HepG2 (cell line): ENCODE results near the gene S100A13. TPM values are rescaled to one million over a fixed set of nuclear protein-coding genes. Genes with fewer than 3 reads are reported as not detected.
A peak's percentile ranks its signal among the peaks of the same experiment; 100 is the strongest.

ENCODE experiments used
- ATAC-seq: fragments of 200-7000 bp; cut with Tn5 transposase; 3 replicates; pipeline ENCODE4 v1.9.1; 2020; ENCODE audit warnings: mild to moderate bottlenecking, moderate library complexity
- BruUV-seq: library from RNA; stranded (reverse); fragments of 400-500 nt; replicated peaks from 2 replicates; lab custom pipeline; 2021; lab: Mats Ljungman, UMichigan
- CTCF ChIA-PET: fragments of 300-600 bp; formaldehyde crosslinking; extraction: SDS; loops from one replicate; lab custom pipeline; 2021; ENCODE audit warnings: low total read pairs, inconsistent platforms, low intra/inter-chr PET ratio; lab: Yijun Ruan, JAX
- POLR2A ChIA-PET: fragments of 350-600 bp; sonication (Branson Sonifier 250); formaldehyde crosslinking; loops from one replicate; lab custom pipeline; 2020; ENCODE audit warnings: antibody characterized with exemption, inconsistent platforms; lab: Yijun Ruan, JAX
- DNase-seq: peaks from one replicate; pipeline ENCODE4 v3.0.0-alpha.2; 2015; ENCODE audit warnings: low spot score
- FAIRE-seq: peaks from 3 replicates; lab custom pipeline; 2011; peaks lifted over from hg19 to GRCh38; lab: Jason Lieb, UNC
- H2AFZ ChIP-seq: one replicate; pipeline ENCODE4 v1.6.1; 2011; ENCODE audit warnings: low read length, inconsistent platforms
- H3K27ac ChIP-seq: fragments of 300-600 bp; 3 replicates; pipeline ENCODE4 v1.8.0; 2011; ENCODE audit warnings: mixed run types, mild to moderate bottlenecking, mixed read lengths, low read length, inconsistent platforms; ENCODE audit not compliant: insufficient read depth; ENCODE audit errors: extremely low read length
- H3K27me3 ChIP-seq, 2 experiments: fragments of 200-600 bp in 1 of 2; 2 replicates in 1 of 2; 3 replicates in 1 of 2; pipeline versions ENCODE4 v1.6.0 to v1.8.0; 2011; ENCODE audit warnings: low read length in 2 of 2, mild to moderate bottlenecking in 2 of 2, moderate library complexity in 2 of 2, inconsistent platforms in 1 of 2; ENCODE audit not compliant: insufficient read depth in 2 of 2, control insufficient read depth in 1 of 2
- H3K36me3 ChIP-seq, 2 experiments: fragments of 200-600 bp in 1 of 2; replicated peaks in 1 of 2; 2 replicates in 1 of 2; 3 replicates in 1 of 2; pipeline versions ENCODE4 v1.5.1 to v1.8.0; 2011; ENCODE audit warnings: low read length in 2 of 2, inconsistent platforms in 1 of 2; ENCODE audit not compliant: insufficient read depth in 2 of 2, control insufficient read depth in 1 of 2
- H3K4me1 ChIP-seq: 2 replicates; pipeline ENCODE4 v1.5.1; 2012; ENCODE audit warnings: low read length, inconsistent platforms; ENCODE audit not compliant: insufficient read depth
- H3K4me2 ChIP-seq: 2 replicates; pipeline ENCODE4 v1.6.0; 2011; ENCODE audit warnings: low read depth, low read length, inconsistent platforms
- H3K4me3 ChIP-seq, 3 experiments: fragments of 200-600 bp in 1 of 3; sonication (generic), shearing (Covaris generic) in 1 of 3; replicated peaks in 1 of 3; 2 replicates each; pipeline ENCODE4 v1.5.1; 2011 to 2016; ENCODE audit warnings: low read length in 3 of 3, inconsistent platforms in 2 of 3, low read depth in 2 of 3, mild to moderate bottlenecking in 2 of 3, control low read depth in 1 of 3, mixed read lengths in 1 of 3; ENCODE audit not compliant: insufficient read depth in 1 of 3
- H3K79me2 ChIP-seq: one replicate; pipeline ENCODE4 v1.6.1; 2011; ENCODE audit warnings: low read length, inconsistent platforms; ENCODE audit not compliant: insufficient read depth
- H3K9ac ChIP-seq: 2 replicates; pipeline ENCODE4 v1.6.0; 2011; ENCODE audit warnings: mild to moderate bottlenecking, low read depth, low read length, inconsistent platforms; ENCODE audit not compliant: insufficient read depth
- H3K9me3 ChIP-seq: 2 replicates; pipeline ENCODE4 v1.5.1; 2012; ENCODE audit warnings: mild to moderate bottlenecking, low read length
- H4K20me1 ChIP-seq: 2 replicates; pipeline ENCODE4 v1.6.0; 2011; ENCODE audit warnings: inconsistent platforms, mild to moderate bottlenecking, low read length, moderate library complexity; ENCODE audit not compliant: insufficient read depth
- ATM ChIP-seq: fragments of 450-650 bp; IDR thresholded peaks from 2 replicates; pipeline ENCODE4 v1.7.1; 2017; ENCODE audit warnings: mild to moderate bottlenecking, borderline replicate concordance
- BORCS8-MEF2B ChIP-seq: sonication (generic); formaldehyde crosslinking; IDR thresholded peaks from 2 replicates; pipeline ENCODE4 v1.8.0; 2022; ENCODE audit warnings: mild to moderate bottlenecking, missing genetic modification reagents
- FOSL2 ChIP-seq: sonication (generic); formaldehyde crosslinking; IDR thresholded peaks from 2 replicates; pipeline ENCODE4 v1.4.0; 2020; ENCODE audit warnings: missing genetic modification reagents
- JUN ChIP-seq: sonication (generic); formaldehyde crosslinking; IDR thresholded peaks from 2 replicates; pipeline ENCODE4 v1.4.0; 2020; ENCODE audit warnings: mild to moderate bottlenecking, missing genetic modification reagents
- MLX ChIP-seq: IDR thresholded peaks from 2 replicates; pipeline ENCODE4 v1.6.1; 2016
- PLSCR1 ChIP-seq: sonication (generic); formaldehyde crosslinking; IDR thresholded peaks from 2 replicates; pipeline ENCODE4 v1.5.0; 2020; ENCODE audit warnings: missing genetic modification reagents, mild to moderate bottlenecking, borderline replicate concordance
- RBAK ChIP-seq: sonication (generic); formaldehyde crosslinking; IDR thresholded peaks from 2 replicates; pipeline ENCODE4 v1.5.1; 2020; ENCODE audit warnings: mild to moderate bottlenecking, missing genetic modification reagents
- SKIL ChIP-seq: sonication (generic); formaldehyde crosslinking; IDR thresholded peaks from 2 replicates; pipeline ENCODE4 v1.8.0; 2022; ENCODE audit warnings: missing genetic modification reagents, mild to moderate bottlenecking, moderate library complexity, borderline replicate concordance
- TFE3 ChIP-seq: IDR thresholded peaks from 2 replicates; pipeline ENCODE4 v1.6.1; 2016
- ZFAT ChIP-seq: sonication (generic); formaldehyde crosslinking; conservative IDR thresholded peaks from 2 replicates; pipeline ENCODE4 v1.8.1; 2023; ENCODE audit warnings: missing genetic modification reagents, inconsistent platforms
- ZNF354B ChIP-seq: sonication (generic); formaldehyde crosslinking; IDR thresholded peaks from 2 replicates; pipeline ENCODE4 v1.8.0; 2022; ENCODE audit warnings: mild to moderate bottlenecking, missing genetic modification reagents
- ZNF512 ChIP-seq: sonication (generic); formaldehyde crosslinking; IDR thresholded peaks from 2 replicates; pipeline ENCODE4 v1.4.0; 2020; ENCODE audit warnings: mild to moderate bottlenecking, missing genetic modification reagents
- WGBS: methylation state at CpG from one replicate; pipeline ENCODE4 v1.1.6; 2017; ENCODE audit warnings: low lambda C conversion rate; 5-methylcytosine and 5-hydroxymethylcytosine counted together
- in situ Hi-C: cut with HindIII; loops from 2 replicates; pipeline ENCODE4 v1.10.0; 2017; ENCODE audit warnings: low pct_unique_long_range_greater_than_20kb; ENCODE audit not compliant: extremely low pct_ligation_motif_present
- intact Hi-C: fragments of 100-400 bp; cut with micrococcal nuclease; formaldehyde crosslinking; loops from one replicate; pipeline ENCODE4 v1.10.0; 2022; ENCODE audit not compliant: unreplicated experiment
- polyA plus RNA-seq, 8 experiments: library from polyadenylated mRNA; depleted of rRNA in 3 of 8; stranded (reverse) in 7 of 8; unstranded in 1 of 8; fragments of >200 nt; fragmentation: Illumina TruSeq in 4 of 8; extraction: Trizol in 4 of 8; gene quantifications; 2 replicates each; pipeline versions ENCODE4 v1.2.1 to v1.2.3, GENCODE V29; 2011 to 2016; ENCODE audit warnings: low read depth in 4 of 8, missing spikeins in 1 of 8, mixed read lengths in 1 of 8; ENCODE audit not compliant: insufficient read depth in 1 of 8
- total RNA-seq, 5 experiments: library from RNA; depleted of rRNA; stranded (reverse); fragments of >200 nt; fragmentation: Illumina TruSeq; extraction: Trizol; gene quantifications; 2 replicates each; pipeline ENCODE4 v1.2.3, GENCODE V29; 2016; ENCODE audit warnings: low read depth in 1 of 5

Gene S100A13
- total and polyA plus RNA-seq, 2 of the 13 experiments (the other 11 are each of a cell fraction or from before 2014, with no cell fraction given) = 89.5 to 172 TPM

- no peak overlapping the region for H3K27ac ChIP-seq
- no peak overlapping the region for H3K4me3 ChIP-seq
- WGBS = 33% methylated on average over 5 of the region's 6 CpGs
- ChIA-PET CTCF (no interaction called here), POLR2A (no interaction called here)
- in situ Hi-C loops (no loop called here), intact Hi-C loops (no loop called here)
- no peaks in the 10 kb centered on the region for H4K20me1 ChIP-seq
- H3K36me3 ChIP-seq = no peaks in the 10 kb centered on the region
- H3K9ac ChIP-seq = no peak overlapping the region
- no peak for FAIRE-seq
- H3K4me2 ChIP-seq = no peak overlapping the region
- H2AFZ ChIP-seq = no peak overlapping the region
- DNase-seq = peak; percentile 42
- TF ChIP-seq FOSL2 (CRISPR knock-in tag) (peak; percentile 51; the same call in 1 of the 2 replicates), JUN (CRISPR knock-in tag) (no peak), ZFAT (no peak), PLSCR1 (CRISPR knock-in tag) (no peak)
- BruUV-seq = no TSS peak
- no peak for ATAC-seq
- no peaks in the 10 kb centered on the region for H3K27me3 ChIP-seq
- no peaks in the 10 kb centered on the region for H3K9me3 ChIP-seq
- no peaks in the 10 kb centered on the region for H3K79me2 ChIP-seq
- H3K4me1 ChIP-seq = peaks cover 12% of the 10 kb centered on the region; the same call in 1 of the 2 replicates
These were observed 30.1 kb downstream of the S100A13 start for GRCh38 chr1:153597206-153597605.

- no peak for FAIRE-seq
- H4K20me1 ChIP-seq = no peaks in the 10 kb centered on the region
- H3K4me1 ChIP-seq = peaks cover 10% of the 10 kb centered on the region; the same call in 1 of the 2 replicates
- H3K27ac ChIP-seq = no peak overlapping the region
- H3K79me2 ChIP-seq = no peaks in the 10 kb centered on the region
- POLR2A ChIA-PET = interaction anchor here (1.1 to 3.0 kb wide), 2 partner anchors 16 to 34 kb away, joined by 4 to 12 read pairs; partner anchors contain the start of gene S100A13
- H3K9ac ChIP-seq = no peak overlapping the region
- no peak overlapping the region for H2AFZ ChIP-seq
- DNase-seq = no peak
- no TSS peak for BruUV-seq
- CTCF ChIA-PET = no interaction called here
- intact Hi-C loops = no loop called here
- 0 out of 5 replicates have a peak, but pooled peaks cover 0 to 1% of the 10 kb centered on the region in 2 experiments for H3K27me3 ChIP-seq
- H3K9me3 ChIP-seq = no peaks in the 10 kb centered on the region
- no peak; the same call in 2 of the 3 replicates for ATAC-seq
- H3K36me3 ChIP-seq = no peaks in the 10 kb centered on the region
- 48% methylated on average over 4 of the region's 4 CpGs for WGBS
- H3K4me3 ChIP-seq = no peak overlapping the region
- H3K4me2 ChIP-seq = no peak overlapping the region
- in situ Hi-C loops = no loop called here
- no peak for TF ChIP-seq SKIL
- no peak for TF ChIP-seq RBAK
- TF ChIP-seq ZNF354B = no peak
- no peak for TF ChIP-seq MLX
- no peak for TF ChIP-seq ATM
- TF ChIP-seq BORCS8-MEF2B = no peak
- TF ChIP-seq TFE3 (CRISPR knock-in tag) = no peak
- no peak for TF ChIP-seq ZNF512 (CRISPR knock-in tag)
These were observed 34.6 kb downstream of the S100A13 start for GRCh38 chr1:153592748-153593147.
